KMS-11 (cell line): ENCODE results near the gene ARHGEF10L.

Experiments
- H2AFZ ChIP-seq: fragments of 200-600 bp; sonication (generic); 2 replicates; pipeline ENCODE4 v1.6.1; 2016; ENCODE audit warnings: antibody characterized with exemption, mixed run types, low read depth
- H3K27ac ChIP-seq: fragments of 200-600 bp; sonication (generic); 2 replicates; pipeline ENCODE4 v1.6.1; 2016; ENCODE audit warnings: mild to moderate bottlenecking, mixed run types
- H3K27me3 ChIP-seq: fragments of 200-600 bp; sonication (generic); 2 replicates; pipeline ENCODE4 v1.6.1; 2017; ENCODE audit warnings: mild to moderate bottlenecking, low read depth, mixed run types, moderate library complexity; ENCODE audit not compliant: insufficient read depth
- H3K36me3 ChIP-seq: fragments of 200-600 bp; sonication (generic); 2 replicates; pipeline ENCODE4 v1.6.1; 2017; ENCODE audit warnings: mild to moderate bottlenecking, mixed run types; ENCODE audit not compliant: insufficient read depth
- H3K4me1 ChIP-seq: fragments of 200-600 bp; sonication (generic); 2 replicates; pipeline ENCODE4 v1.6.1; 2016; ENCODE audit warnings: mild to moderate bottlenecking, low read depth, mixed run types; ENCODE audit not compliant: poor library complexity, severe bottlenecking
- H3K4me2 ChIP-seq: fragments of 200-600 bp; sonication (generic); 2 replicates; pipeline ENCODE4 v1.7.0; 2016; ENCODE audit warnings: mild to moderate bottlenecking, mixed run types
- H3K4me3 ChIP-seq: fragments of 200-600 bp; sonication (generic); IDR thresholded peaks from 2 replicates; pipeline ENCODE4 v1.6.1; 2017; ENCODE audit warnings: low read depth, low read length, mixed read lengths; ENCODE audit not compliant: insufficient read depth
- H3K79me2 ChIP-seq: fragments of 200-600 bp; sonication (generic); 2 replicates; pipeline ENCODE4 v1.6.1; 2016; ENCODE audit warnings: low read depth, mixed run types; ENCODE audit not compliant: insufficient read depth
- H3K9ac ChIP-seq: fragments of 200-600 bp; sonication (generic); 2 replicates; pipeline ENCODE4 v1.6.1; 2016; ENCODE audit warnings: mild to moderate bottlenecking, mixed run types
- H4K20me1 ChIP-seq: fragments of 200-600 bp; sonication (generic); 2 replicates; pipeline ENCODE4 v1.6.1; 2016; ENCODE audit warnings: mild to moderate bottlenecking, mixed run types; ENCODE audit not compliant: insufficient read depth
- TF ChIP-seq, protein P1 (sequence below): fragments of 200-600 bp; sonication (generic); conservative IDR thresholded peaks from 2 replicates; pipeline ENCODE4 v1.6.1; 2017; ENCODE audit warnings: low read depth, mild to moderate bottlenecking, antibody characterized with exemption, low read length, moderate library complexity, mixed read lengths

ARHGEF10L gene

GRCh38 chr1:17721444-17721843, 181.9 kb downstream of the ARHGEF10L start:
- H2AFZ ChIP-seq, result no peak overlapping the region
- no peaks in the 10 kb centered on the region for H3K79me2 ChIP-seq
- H3K36me3 ChIP-seq, result no peaks in the 10 kb centered on the region
- H3K4me3 ChIP-seq, result no peak overlapping the region
- no peak overlapping the region for H3K9ac ChIP-seq
- peaks cover 7% of the 10 kb centered on the region; the same call in 1 of the 2 replicates for H3K27me3 ChIP-seq
- no peaks in the 10 kb centered on the region for H3K4me1 ChIP-seq
- TF ChIP-seq, protein P1, sequence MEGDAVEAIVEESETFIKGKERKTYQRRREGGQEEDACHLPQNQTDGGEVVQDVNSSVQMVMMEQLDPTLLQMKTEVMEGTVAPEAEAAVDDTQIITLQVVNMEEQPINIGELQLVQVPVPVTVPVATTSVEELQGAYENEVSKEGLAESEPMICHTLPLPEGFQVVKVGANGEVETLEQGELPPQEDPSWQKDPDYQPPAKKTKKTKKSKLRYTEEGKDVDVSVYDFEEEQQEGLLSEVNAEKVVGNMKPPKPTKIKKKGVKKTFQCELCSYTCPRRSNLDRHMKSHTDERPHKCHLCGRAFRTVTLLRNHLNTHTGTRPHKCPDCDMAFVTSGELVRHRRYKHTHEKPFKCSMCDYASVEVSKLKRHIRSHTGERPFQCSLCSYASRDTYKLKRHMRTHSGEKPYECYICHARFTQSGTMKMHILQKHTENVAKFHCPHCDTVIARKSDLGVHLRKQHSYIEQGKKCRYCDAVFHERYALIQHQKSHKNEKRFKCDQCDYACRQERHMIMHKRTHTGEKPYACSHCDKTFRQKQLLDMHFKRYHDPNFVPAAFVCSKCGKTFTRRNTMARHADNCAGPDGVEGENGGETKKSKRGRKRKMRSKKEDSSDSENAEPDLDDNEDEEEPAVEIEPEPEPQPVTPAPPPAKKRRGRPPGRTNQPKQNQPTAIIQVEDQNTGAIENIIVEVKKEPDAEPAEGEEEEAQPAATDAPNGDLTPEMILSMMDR, result no peak
- H3K27ac ChIP-seq, result no peak overlapping the region
- no peaks in the 10 kb centered on the region for H4K20me1 ChIP-seq
- H3K4me2 ChIP-seq, result no peak overlapping the region

DNA sequence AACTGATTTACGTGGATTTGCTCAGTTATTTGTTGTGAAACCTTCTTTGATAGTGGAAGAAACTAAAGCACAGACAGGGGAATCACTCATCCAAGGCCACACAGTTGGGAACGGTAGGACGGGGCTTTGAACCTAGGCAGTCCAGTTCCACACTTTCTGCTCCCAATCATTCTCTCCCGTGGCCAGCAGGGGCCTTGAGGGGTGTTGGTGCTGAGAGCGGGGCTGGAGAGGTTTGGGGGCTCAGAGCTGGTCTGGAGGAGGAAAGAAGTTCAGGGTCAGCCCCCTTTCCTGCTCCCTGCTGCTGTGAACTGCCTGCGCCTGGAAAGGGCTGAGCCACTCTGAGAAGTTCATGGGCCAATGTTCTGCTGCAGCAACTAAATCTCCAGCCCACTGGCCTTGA, 184.2 kb downstream of the ARHGEF10L start:
- Histone ChIP-seq H3K4me3 (no peak overlapping the region), H3K27me3 (peaks cover 4% of the 10 kb centered on the region; the same call in 1 of the 2 replicates)

DNA sequence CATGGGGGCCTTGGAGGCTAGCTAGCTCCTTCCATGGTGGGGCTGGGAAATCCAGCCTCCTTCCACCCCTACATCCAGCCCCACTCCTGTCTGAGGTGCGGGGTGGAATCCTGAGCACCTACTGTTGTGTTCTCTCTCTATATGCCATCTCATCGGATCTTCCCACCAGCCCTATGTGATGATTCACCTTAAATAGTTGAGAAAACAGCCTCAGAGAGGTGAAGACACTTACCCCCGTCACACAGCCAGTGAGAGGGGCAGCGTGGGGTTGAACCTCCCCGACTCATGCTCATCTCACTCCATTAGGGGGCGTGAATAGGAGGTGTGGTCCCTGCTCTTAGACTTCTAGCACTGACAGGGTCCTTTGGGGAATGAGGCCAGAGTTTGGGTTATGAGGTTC, 184.7 kb downstream of the ARHGEF10L start:
- no peaks in the 10 kb centered on the region for H4K20me1 ChIP-seq
- H3K27me3 ChIP-seq, result peaks cover 4% of the 10 kb centered on the region; the same call in 1 of the 2 replicates
- H3K79me2 ChIP-seq, result no peaks in the 10 kb centered on the region
- no peaks in the 10 kb centered on the region for H3K36me3 ChIP-seq
- TF ChIP-seq, protein P1, result no peak
- no peak overlapping the region for H2AFZ ChIP-seq
- H3K4me2 ChIP-seq, result no peak overlapping the region
- H3K4me3 ChIP-seq, result no peak overlapping the region
- H3K4me1 ChIP-seq, result no peaks in the 10 kb centered on the region
- H3K27ac ChIP-seq, result no peak overlapping the region
- H3K9ac ChIP-seq, result no peak overlapping the region

More for the DNA sequence above, 184.2 kb downstream of the ARHGEF10L start:
- H3K4me2 ChIP-seq, result no peak overlapping the region
- no peaks in the 10 kb centered on the region for H3K36me3 ChIP-seq
- H3K4me1 ChIP-seq, result no peaks in the 10 kb centered on the region
- H3K27ac ChIP-seq, result no peak overlapping the region
- H4K20me1 ChIP-seq, result no peaks in the 10 kb centered on the region
- H3K9ac ChIP-seq, result no peak overlapping the region
- TF ChIP-seq, protein P1, result no peak
- H3K79me2 ChIP-seq, result no peaks in the 10 kb centered on the region
- H2AFZ ChIP-seq, result no peak overlapping the region

- Histone ChIP-seq H2AFZ (no peak overlapping the region), H3K4me1 (no peaks in the 10 kb centered on the region), H3K79me2 (no peaks in the 10 kb centered on the region), H3K36me3 (no peaks in the 10 kb centered on the region), H3K27me3 (peaks cover 4% of the 10 kb centered on the region; the same call in 1 of the 2 replicates), H4K20me1 (no peaks in the 10 kb centered on the region), H3K27ac (no peak overlapping the region), H3K4me2 (no peak overlapping the region), H3K4me3 (no peak overlapping the region), H3K9ac (no peak overlapping the region)
- TF ChIP-seq, protein P1, result no peak
Observed at GRCh38 chr1:17725084-17725719, 185.7 kb downstream of the ARHGEF10L start.
